ENCODE measurements around the gene PRRX2. TPM values are rescaled to one million over a fixed set of nuclear protein-coding genes. Genes with fewer than 3 reads are reported as not detected.
A peak's percentile ranks its signal among the peaks of the same experiment; 100 is the strongest.

PRRX2 gene
- total RNA-seq, 1 experiment from 2014 or later = 12.7 TPM

DNA sequence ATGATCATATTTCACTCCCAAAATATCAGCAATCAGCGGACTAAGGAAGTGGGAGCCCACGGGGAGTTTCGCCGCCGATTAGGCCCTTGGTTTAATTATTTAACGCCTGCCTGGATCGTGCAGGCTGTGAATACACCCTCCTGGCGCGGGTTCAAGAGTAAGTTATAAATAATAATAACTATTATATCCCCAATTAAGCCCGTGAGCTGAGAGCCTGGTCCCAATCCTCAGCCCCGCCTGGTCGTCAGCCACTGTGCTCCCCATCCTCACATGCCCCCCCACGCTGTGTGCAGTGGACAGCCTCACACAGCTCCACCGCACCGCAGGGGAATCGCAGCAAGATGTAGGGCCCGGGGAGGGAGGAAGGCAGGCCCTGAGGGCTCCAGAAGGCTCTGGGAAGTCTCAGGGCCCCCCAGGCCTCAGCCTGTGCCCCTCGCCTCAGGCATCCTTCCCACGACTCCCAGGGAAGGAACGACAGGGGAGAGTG, 10.8 kb upstream of the PRRX2 start:
- no peaks in the 10 kb centered on the region for H3K27me3 ChIP-seq (replicated peaks; ENCODE audit: insufficient read depth, low read depth, low read length, poor library complexity)
- ChIA-PET POLR2A (ENCODE audit: low non-redundant PET) (no interaction called here), CTCF (no interaction called here)
- no peaks in the 10 kb centered on the region for H3K36me3 ChIP-seq (ENCODE audit: insufficient read depth, low read length, poor library complexity, severe bottlenecking)
- no peak for DNase-seq (ENCODE audit: low spot score)
- BruUV-seq (replicated peaks) = no TSS peak
- H3K9me3 ChIP-seq (ENCODE audit: low read depth, low read length, poor library complexity, severe bottlenecking) = no peaks in the 10 kb centered on the region
- peaks cover 26% of the 10 kb centered on the region for H3K4me1 ChIP-seq (ENCODE audit: insufficient read depth, low read length, poor library complexity, severe bottlenecking)
- peak overlapping the region; percentile 22 for H3K4me3 ChIP-seq (ENCODE audit: low read depth, low read length, poor library complexity, severe bottlenecking)
- TF ChIP-seq EZH2 (IDR thresholded peaks at IDR 0.05; ENCODE audit: borderline replicate concordance, low read depth, low read length, poor library complexity, severe bottlenecking) = no peak
- TF ChIP-seq, protein P1, sequence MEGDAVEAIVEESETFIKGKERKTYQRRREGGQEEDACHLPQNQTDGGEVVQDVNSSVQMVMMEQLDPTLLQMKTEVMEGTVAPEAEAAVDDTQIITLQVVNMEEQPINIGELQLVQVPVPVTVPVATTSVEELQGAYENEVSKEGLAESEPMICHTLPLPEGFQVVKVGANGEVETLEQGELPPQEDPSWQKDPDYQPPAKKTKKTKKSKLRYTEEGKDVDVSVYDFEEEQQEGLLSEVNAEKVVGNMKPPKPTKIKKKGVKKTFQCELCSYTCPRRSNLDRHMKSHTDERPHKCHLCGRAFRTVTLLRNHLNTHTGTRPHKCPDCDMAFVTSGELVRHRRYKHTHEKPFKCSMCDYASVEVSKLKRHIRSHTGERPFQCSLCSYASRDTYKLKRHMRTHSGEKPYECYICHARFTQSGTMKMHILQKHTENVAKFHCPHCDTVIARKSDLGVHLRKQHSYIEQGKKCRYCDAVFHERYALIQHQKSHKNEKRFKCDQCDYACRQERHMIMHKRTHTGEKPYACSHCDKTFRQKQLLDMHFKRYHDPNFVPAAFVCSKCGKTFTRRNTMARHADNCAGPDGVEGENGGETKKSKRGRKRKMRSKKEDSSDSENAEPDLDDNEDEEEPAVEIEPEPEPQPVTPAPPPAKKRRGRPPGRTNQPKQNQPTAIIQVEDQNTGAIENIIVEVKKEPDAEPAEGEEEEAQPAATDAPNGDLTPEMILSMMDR (conservative IDR thresholded peaks at IDR 0.05; ENCODE audit: low read depth, low read length) = no peak
- intact Hi-C loops (cut with micrococcal nuclease; ENCODE audit: unreplicated experiment) = no loop called here
- H3K27ac ChIP-seq (ENCODE audit: low read depth, low read length, poor library complexity, severe bottlenecking) = peak overlapping the region; percentile 57

DNA sequence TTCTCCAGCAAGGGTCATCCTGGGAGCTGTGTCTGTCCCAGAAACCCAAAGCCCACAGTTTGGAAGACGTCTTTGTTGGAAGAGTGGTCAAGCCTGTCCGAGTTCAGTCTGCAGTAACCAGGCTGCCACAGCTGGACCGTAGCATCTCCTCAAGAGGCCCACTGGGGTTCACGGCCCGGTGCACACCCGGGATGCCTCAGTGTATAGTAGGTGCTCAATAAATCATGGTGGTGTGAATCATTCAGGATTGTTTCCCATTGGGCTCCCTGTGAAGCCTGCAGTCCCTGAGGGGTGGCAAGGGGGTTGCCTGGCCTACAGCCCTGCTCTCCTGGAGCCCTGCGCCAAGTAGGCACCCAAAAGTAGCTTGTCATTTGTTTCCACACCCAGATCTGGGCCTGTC, 10.3 kb upstream of the PRRX2 start:
- DNase-seq (ENCODE audit: low spot score) = no peak
- Histone ChIP-seq H3K27ac (ENCODE audit: low read depth, low read length, poor library complexity, severe bottlenecking) (no peak overlapping the region), H3K4me1 (ENCODE audit: insufficient read depth, low read length, poor library complexity, severe bottlenecking) (peaks cover 20% of the 10 kb centered on the region), H3K9me3 (ENCODE audit: low read depth, low read length, poor library complexity, severe bottlenecking) (no peaks in the 10 kb centered on the region), H3K36me3 (ENCODE audit: insufficient read depth, low read length, poor library complexity, severe bottlenecking) (no peaks in the 10 kb centered on the region), H3K27me3 (replicated peaks; ENCODE audit: insufficient read depth, low read depth, low read length, poor library complexity) (no peaks in the 10 kb centered on the region), H3K4me3 (ENCODE audit: low read depth, low read length, poor library complexity, severe bottlenecking) (no peak overlapping the region)
- POLR2A ChIA-PET (ENCODE audit: low non-redundant PET) = no interaction called here
- CTCF ChIA-PET = interaction anchor here (0.5 to 0.6 kb wide), 2 partner anchors 29 to 71 kb away, joined by 3 to 16 read pairs; partner anchors contain the start of gene NTMT1
- no TSS peak for BruUV-seq (replicated peaks)
- TF ChIP-seq, protein P1 (conservative IDR thresholded peaks at IDR 0.05; ENCODE audit: low read depth, low read length) = no peak
- TF ChIP-seq EZH2 (IDR thresholded peaks at IDR 0.05; ENCODE audit: borderline replicate concordance, low read depth, low read length, poor library complexity, severe bottlenecking) = no peak
- intact Hi-C loops (cut with micrococcal nuclease; ENCODE audit: unreplicated experiment) = no loop called here

GRCh38 chr9:129655696-129656095, 9.8 kb upstream of the PRRX2 start:
- POLR2A ChIA-PET (ENCODE audit: low non-redundant PET) = no interaction called here
- intact Hi-C loops (cut with micrococcal nuclease; ENCODE audit: unreplicated experiment) = no loop called here
- no peak for TF ChIP-seq EZH2 (IDR thresholded peaks at IDR 0.05; ENCODE audit: borderline replicate concordance, low read depth, low read length, poor library complexity, severe bottlenecking)
- TF ChIP-seq, protein P1 (conservative IDR thresholded peaks at IDR 0.05; ENCODE audit: low read depth, low read length) = no peak

More at GRCh38 chr9:129655696-129656095, 9.8 kb upstream of the PRRX2 start:
- no peaks in the 10 kb centered on the region for H3K9me3 ChIP-seq (ENCODE audit: low read depth, low read length, poor library complexity, severe bottlenecking)
- no peak overlapping the region for H3K27ac ChIP-seq (ENCODE audit: low read depth, low read length, poor library complexity, severe bottlenecking)
- CTCF ChIA-PET = interaction anchor here (0.5 to 0.6 kb wide), 2 partner anchors 30 to 71 kb away, joined by 3 to 16 read pairs; partner anchors contain the start of gene NTMT1
- no TSS peak for BruUV-seq (replicated peaks)
- DNase-seq (ENCODE audit: low spot score) = no peak
- H3K27me3 ChIP-seq (replicated peaks; ENCODE audit: insufficient read depth, low read depth, low read length, poor library complexity) = no peaks in the 10 kb centered on the region
- H3K4me1 ChIP-seq (ENCODE audit: insufficient read depth, low read length, poor library complexity, severe bottlenecking) = peaks cover 17% of the 10 kb centered on the region
- H3K4me3 ChIP-seq (ENCODE audit: low read depth, low read length, poor library complexity, severe bottlenecking) = no peak overlapping the region
- H3K36me3 ChIP-seq (ENCODE audit: insufficient read depth, low read length, poor library complexity, severe bottlenecking) = no peaks in the 10 kb centered on the region
